H1 (cell line): ENCODE measurements around the gene PPM1K. TPM values are rescaled to one million over a fixed set of nuclear protein-coding genes. Genes with fewer than 3 reads are reported as not detected.

Experiments used
- GTF2F1 ChIP-seq: IDR thresholded peaks from 2 replicates; pipeline ENCODE4 v1.6.1; 2012; ENCODE audit warnings: low read depth, low read length, improper control_type of control experiment, borderline replicate concordance
- SAP30 ChIP-seq: fragments of 300-600 bp; sonication (generic); IDR thresholded peaks from 2 replicates; pipeline ENCODE4 v1.7.1; 2012; ENCODE audit warnings: low read length, moderate library complexity, mild to moderate bottlenecking, inconsistent platforms; ENCODE audit not compliant: insufficient read depth, insufficient replicate concordance
- SIN3A ChIP-seq, 2 experiments: IDR thresholded peaks in 1 of 2; conservative IDR thresholded peaks in 1 of 2; 2 replicates each; pipeline ENCODE4 v1.6.1; 2011 to 2012; ENCODE audit warnings: low read length in 2 of 2, improper control_type of control experiment in 1 of 2, low read depth in 1 of 2, mild to moderate bottlenecking in 1 of 2
- polyA plus RNA-seq, 7 experiments: library from polyadenylated mRNA; depleted of rRNA in 3 of 7; stranded (reverse) in 5 of 7; unstranded in 2 of 7; fragments of >200 nt in 5 of 7; fragments of 200-250 nt in 2 of 7; gene quantifications; 1 replicate in 5 of 7; 2 replicates in 1 of 7; 4 replicates in 1 of 7; pipeline versions ENCODE4 v1.2.1 to v1.2.3, GENCODE V29; 2011 to 2013; ENCODE audit warnings: missing spikeins in 2 of 7, mixed read lengths in 2 of 7
- total RNA-seq: library from RNA; stranded (reverse); fragmentation: NEBNext Ultra II Directional; extraction: Animal tissue kit (Norgen Biotek cat#: 25700); gene quantifications from 2 replicates; pipeline ENCODE4 v1.2.1, GENCODE V29; 2021
- TF ChIP-seq, protein P1 (sequence below): IDR thresholded peaks from 2 replicates; pipeline ENCODE4 v1.6.1; 2012; ENCODE audit warnings: inconsistent platforms

The PPM1K gene
- total and polyA plus RNA-seq, 2 of the 8 experiments (the other 6 are each of a cell fraction or from before 2014, with no cell fraction given): 4.2 to 10.7 TPM

GRCh38 chr4:88297725-88298454, 13.5 kb upstream of the PPM1K start (continued):
- TF ChIP-seq, protein P1, sequence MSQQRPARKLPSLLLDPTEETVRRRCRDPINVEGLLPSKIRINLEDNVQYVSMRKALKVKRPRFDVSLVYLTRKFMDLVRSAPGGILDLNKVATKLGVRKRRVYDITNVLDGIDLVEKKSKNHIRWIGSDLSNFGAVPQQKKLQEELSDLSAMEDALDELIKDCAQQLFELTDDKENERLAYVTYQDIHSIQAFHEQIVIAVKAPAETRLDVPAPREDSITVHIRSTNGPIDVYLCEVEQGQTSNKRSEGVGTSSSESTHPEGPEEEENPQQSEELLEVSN: no peak
- TF ChIP-seq GTF2F1 (no peak), SIN3A (conservative IDR thresholded peaks at IDR 0.05 in 1 of 2, IDR thresholded peaks at IDR 0.05 in 1 of 2; ENCODE audit: low read depth in 1 of 2, low read length in 2 of 2) (no peak), SAP30 (no peak)
- TF ChIP-seq, all 59 proteins: peak for 0
